SU-DHL-6 (cell line): ENCODE results near the gene SYT2.
"Not testable (repeated sequence)": the region's sequence is repeated elsewhere in the genome, so short reads cannot be mapped to it uniquely, and the experiment has no call there.

ENCODE experiments used
- CTCF ChIP-seq: fragments of 200-600 bp; sonication (generic); IDR thresholded peaks from one replicate; pipeline ENCODE4 v1.5.1; 2017; ENCODE audit warnings: antibody characterized with exemption, mild to moderate bottlenecking, low read length, moderate library complexity; ENCODE audit not compliant: insufficient read depth, poor library complexity, severe bottlenecking
- EZH2phosphoT487 ChIP-seq: fragments of 200-600 bp; sonication (generic), shearing (Covaris generic); conservative IDR thresholded peaks from 2 replicates; pipeline ENCODE4 v1.6.1; 2018; ENCODE audit warnings: mild to moderate bottlenecking, antibody characterized with exemption, low read length, moderate library complexity, mixed read lengths

GRCh38 chr1:202612036-202612435 lies 98.2 kb downstream of the SYT2 start:
- TF ChIP-seq EZH2phosphoT487, CTCF: not testable (repeated sequence)
